GM21529 (cell line): Measurements from ENCODE around the gene EFHD2.
"Not testable (repeated sequence)": the region's sequence is repeated elsewhere in the genome, so short reads cannot be mapped to it uniquely, and the experiment has no call there.

Experiments used
- ATAC-seq: cut with Tn5 transposase; IDR thresholded peaks from one replicate; pipeline ENCODE4 v1.9.1; 2021; ENCODE audit not compliant: unreplicated experiment

The EFHD2 gene

DNA sequence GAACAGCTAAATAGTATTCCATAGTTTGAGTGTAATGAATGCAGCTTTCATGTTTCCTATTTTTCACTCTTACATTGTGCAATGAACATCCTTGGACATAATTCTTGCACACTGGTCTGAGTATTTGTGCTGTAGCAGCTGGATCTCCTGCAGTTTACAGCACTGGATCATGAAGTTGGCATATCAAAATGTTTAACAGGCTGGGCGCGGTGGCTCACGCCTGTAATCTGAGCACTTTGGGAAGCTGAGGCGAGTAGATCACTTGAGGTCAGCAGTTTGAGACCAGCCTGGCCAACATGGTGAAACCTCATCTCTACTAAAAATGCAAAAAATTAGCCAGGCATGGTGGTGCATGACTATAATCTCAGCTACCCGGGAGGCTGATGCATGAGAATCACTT lies 61.4 kb downstream of the EFHD2 start:
- not testable (repeated sequence) for ATAC-seq

DNA sequence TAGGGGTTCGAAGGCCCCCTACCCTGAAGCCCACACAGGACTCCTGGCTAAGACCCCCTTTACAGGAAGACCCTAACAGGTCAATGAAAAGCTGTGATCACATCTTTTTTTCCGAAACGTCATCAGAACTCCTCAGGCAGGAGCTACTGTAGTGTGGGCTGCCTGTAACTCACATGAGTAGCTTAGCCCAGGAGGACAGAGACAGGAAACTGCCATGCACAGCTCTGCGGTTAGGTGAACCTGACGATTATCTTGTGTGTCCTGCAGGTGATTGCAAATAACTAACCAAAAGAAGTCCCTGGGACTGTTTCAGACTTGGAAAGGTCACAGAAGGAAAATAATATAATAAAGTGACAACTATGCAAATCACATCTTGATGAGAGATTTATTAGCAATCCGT lies 62.0 kb downstream of the EFHD2 start:
- not testable (repeated sequence) for ATAC-seq

DNA sequence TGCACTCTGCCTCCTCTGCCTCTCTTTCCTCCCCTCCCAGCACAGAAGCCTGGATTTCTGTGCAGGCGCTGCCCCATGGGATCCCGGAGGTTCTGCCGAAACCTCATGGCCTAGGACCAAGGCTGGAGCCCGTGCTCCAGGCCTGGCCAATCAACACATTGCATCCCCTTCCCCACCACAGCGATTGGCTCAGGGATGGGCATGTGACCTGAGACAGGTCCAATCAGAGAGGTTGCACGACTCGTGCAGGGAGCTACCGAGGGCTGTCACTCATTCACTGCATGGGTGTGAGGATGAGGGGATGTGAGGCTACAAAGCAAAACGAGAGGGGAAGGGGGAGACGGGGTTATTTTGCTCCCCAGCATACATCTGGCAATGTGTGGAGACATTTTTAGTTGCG lies 62.9 kb downstream of the EFHD2 start:
- ATAC-seq, result no peak

DNA sequence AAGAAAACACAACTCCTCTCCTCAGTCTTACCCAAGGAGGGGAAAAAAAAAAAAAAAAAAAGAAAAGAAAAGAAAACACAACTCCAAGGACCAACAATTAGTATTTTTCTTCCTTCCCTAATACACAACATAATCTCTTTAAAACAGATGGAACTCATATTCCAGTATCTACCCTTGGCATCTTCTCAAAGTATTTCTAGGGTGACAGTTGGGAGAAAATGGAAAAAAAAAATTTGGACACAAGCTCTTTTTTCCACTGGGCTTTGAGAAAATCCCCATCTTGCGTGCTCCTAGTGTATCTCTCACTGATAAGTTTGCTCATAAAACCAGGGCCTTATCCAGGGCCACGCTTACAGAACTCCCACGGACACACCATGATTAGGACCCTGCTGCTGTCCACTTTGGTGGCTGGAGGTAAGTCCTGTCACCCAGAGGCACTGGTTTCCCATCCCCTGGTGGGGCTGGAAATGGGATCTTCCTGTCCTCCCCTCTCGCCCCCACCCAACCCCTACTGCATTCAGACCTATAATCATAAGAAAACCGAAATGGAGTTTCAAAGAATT lies 66.1 kb downstream of the EFHD2 start, which contains the start of gene CELA2B:
Gene CELA2B, plus strand, starts transcription at position 353 of the 563 bp plus-strand sequence. Its CDS starts 22 bp downstream, at position 375.
- no peak for ATAC-seq

DNA sequence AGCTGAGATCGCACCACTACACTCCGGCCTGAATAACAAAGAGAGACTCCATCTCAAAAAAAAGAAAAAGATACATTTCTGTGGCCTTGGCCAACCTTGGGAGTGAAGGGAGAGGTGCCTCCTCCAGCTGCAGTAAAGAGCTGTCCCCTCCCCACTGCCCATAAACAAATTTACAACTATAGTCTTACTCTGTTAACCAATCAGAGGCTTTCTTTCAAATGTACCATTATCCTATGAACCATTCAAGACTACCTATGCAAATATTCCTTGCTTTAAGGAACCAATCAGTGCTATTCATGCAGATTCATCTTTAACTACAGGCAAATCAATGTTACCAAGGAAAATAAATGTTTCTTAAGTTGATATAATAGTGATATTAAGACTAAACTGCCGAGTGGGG lies 67.2 kb downstream of the EFHD2 start:
- no peak for ATAC-seq

DNA sequence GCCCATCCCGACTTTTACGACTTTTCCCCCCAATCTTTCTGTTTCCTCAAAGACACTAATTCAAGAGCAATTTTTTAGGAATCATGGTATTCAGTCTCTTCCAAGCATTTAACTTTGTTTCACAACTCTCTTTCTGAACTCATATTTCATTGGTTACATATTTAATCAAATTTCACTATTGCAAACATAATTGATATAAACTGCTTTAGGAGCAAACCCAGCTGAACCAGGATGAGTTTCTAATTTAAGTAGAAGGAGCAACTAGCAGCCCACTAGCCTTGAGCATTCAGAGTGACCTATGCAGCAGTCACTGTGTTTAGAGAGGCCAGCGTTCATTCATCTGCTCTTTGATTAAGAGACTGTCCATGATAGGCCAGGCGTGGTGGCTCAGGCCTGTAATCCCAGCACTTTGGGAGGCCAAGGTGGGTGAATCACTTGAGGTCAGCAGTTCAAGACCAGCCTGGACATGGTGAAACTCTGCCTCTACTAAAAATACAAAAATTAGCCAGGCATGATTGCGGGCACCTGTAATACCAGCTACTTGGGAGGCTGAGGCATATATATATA lies 68.0 kb downstream of the EFHD2 start:
- no peak for ATAC-seq
